ENCODE results near the gene CPD.

GRCh38 chr17:30396612-30397011 lies 17.9 kb downstream of the CPD start:
- TF ChIP-seq CTCF (IDR thresholded peaks at IDR 0.05), result no peak
- no peak for TF ChIP-seq POLR2A (IDR thresholded peaks at IDR 0.05)
